IMR-90 (cell line): ENCODE data around the gene LGALS12. TPM values are rescaled to one million over a fixed set of nuclear protein-coding genes. Genes with fewer than 3 reads are reported as not detected.

ENCODE experiments used
- ATAC-seq: fragments of 200-7000 bp; cut with Tn5 transposase; 2 replicates; pipeline ENCODE4 v1.9.1; 2020; ENCODE audit warnings: low read depth, mild to moderate bottlenecking, moderate library complexity
- BruUV-seq: library from RNA; stranded (reverse); fragments of 400-500 nt; replicated peaks from 2 replicates; lab custom pipeline; 2021; lab: Mats Ljungman, UMichigan
- CTCF ChIA-PET: fragments of 300-600 bp; formaldehyde crosslinking; extraction: SDS; loops from one replicate; lab custom pipeline; 2021; ENCODE audit warnings: antibody characterized with exemption; lab: Yijun Ruan, JAX
- POLR2A ChIA-PET: fragments of 300-600 bp; sonication (Branson Sonifier 250); formaldehyde crosslinking; loops from one replicate; lab custom pipeline; 2022; ENCODE audit warnings: antibody characterized with exemption; ENCODE audit not compliant: unreplicated experiment; lab: Charles Lee
- DNase-seq: peaks from one replicate; pipeline ENCODE4 v3.0.0; 2013
- H2AFZ ChIP-seq: replicated peaks from 2 replicates; pipeline ENCODE3; 2013; ENCODE audit warnings: low read length, mild to moderate bottlenecking; ENCODE audit not compliant: poor library complexity
- H2AK5ac ChIP-seq: 2 replicates; pipeline ENCODE4 v1.6.1; 2013; ENCODE audit warnings: low read depth, low read length, inconsistent platforms
- H2AK9ac ChIP-seq: replicated peaks from 2 replicates; pipeline ENCODE3; 2013; ENCODE audit warnings: mild to moderate bottlenecking, low read depth, low read length, moderate library complexity; ENCODE audit not compliant: poor library complexity
- H2BK120ac ChIP-seq: 2 replicates; pipeline ENCODE4 v1.6.1; 2013; ENCODE audit warnings: low read depth, low read length, inconsistent platforms
- H2BK15ac ChIP-seq: 3 replicates; pipeline ENCODE4 v1.6.1; 2013; ENCODE audit warnings: low read depth, low read length, inconsistent platforms
- H2BK20ac ChIP-seq: 2 replicates; pipeline ENCODE4 v1.6.1; 2013; ENCODE audit warnings: low read depth, mild to moderate bottlenecking, inconsistent platforms, low read length, moderate library complexity
- H2BK5ac ChIP-seq: 2 replicates; pipeline ENCODE4 v1.6.1; 2013; ENCODE audit warnings: mild to moderate bottlenecking, low read depth, low read length, inconsistent platforms; ENCODE audit not compliant: poor library complexity, severe bottlenecking
- H3K14ac ChIP-seq: replicated peaks from 2 replicates; pipeline ENCODE4 v1.6.1; 2013; ENCODE audit warnings: low read depth, low read length, inconsistent platforms
- H3K18ac ChIP-seq: 2 replicates; pipeline ENCODE4 v1.6.1; 2013; ENCODE audit warnings: low read depth, low read length, control low read depth
- H3K23ac ChIP-seq: 2 replicates; pipeline ENCODE4 v1.6.1; 2013; ENCODE audit warnings: low read depth, low read length, inconsistent platforms
- H3K27ac ChIP-seq: 2 replicates; pipeline ENCODE4 v1.5.1; 2013; ENCODE audit warnings: mild to moderate bottlenecking, control low read depth, low read length; ENCODE audit not compliant: insufficient read depth
- H3K27me3 ChIP-seq: 2 replicates; pipeline ENCODE4 v1.6.1; 2013; ENCODE audit warnings: low read length; ENCODE audit not compliant: control insufficient read depth, insufficient read depth
- H3K36me3 ChIP-seq: 2 replicates; pipeline ENCODE4 v1.6.1; 2013; ENCODE audit warnings: low read length, mixed read lengths; ENCODE audit not compliant: control insufficient read depth, insufficient read depth
- H3K4ac ChIP-seq: 2 replicates; pipeline ENCODE4 v1.6.1; 2013; ENCODE audit warnings: low read depth, low read length, inconsistent platforms
- H3K4me1 ChIP-seq: 2 replicates; pipeline ENCODE4 v1.6.1; 2013; ENCODE audit warnings: low read length, mixed read lengths; ENCODE audit not compliant: control insufficient read depth, insufficient read depth
- H3K4me2 ChIP-seq: 2 replicates; pipeline ENCODE4 v1.6.1; 2013; ENCODE audit warnings: low read depth, mild to moderate bottlenecking, control low read depth, low read length, moderate library complexity
- H3K4me3 ChIP-seq: 2 replicates; pipeline ENCODE4 v1.5.1; 2013; ENCODE audit warnings: low read depth, mild to moderate bottlenecking, control low read depth, low read length, moderate library complexity; ENCODE audit not compliant: insufficient read depth
- H3K56ac ChIP-seq: 2 replicates; pipeline ENCODE4 v1.6.1; 2013; ENCODE audit warnings: low read length, inconsistent platforms; ENCODE audit not compliant: insufficient read depth; ENCODE audit errors: extremely low read depth
- H3K79me1 ChIP-seq, 2 experiments: 2 replicates each; pipeline ENCODE4 v1.6.1; 2013; ENCODE audit warnings: low read length in 2 of 2, inconsistent platforms in 1 of 2, low read depth in 1 of 2
- H3K9ac ChIP-seq: 2 replicates; pipeline ENCODE4 v1.6.1; 2013; ENCODE audit warnings: low read depth, low read length, control low read depth
- H3K9me1 ChIP-seq: 2 replicates; pipeline ENCODE4 v1.6.1; 2013; ENCODE audit warnings: low read length, inconsistent platforms; ENCODE audit not compliant: insufficient read depth
- H3K9me3 ChIP-seq: 2 replicates; pipeline ENCODE4 v1.6.1; 2013; ENCODE audit warnings: low read length; ENCODE audit not compliant: control insufficient read depth, insufficient read depth
- H4K20me1 ChIP-seq: 2 replicates; pipeline ENCODE4 v1.6.1; 2013; ENCODE audit warnings: low read length, inconsistent platforms; ENCODE audit not compliant: insufficient read depth
- H4K5ac ChIP-seq: 2 replicates; pipeline ENCODE4 v1.6.1; 2013; ENCODE audit warnings: mild to moderate bottlenecking, low read depth, low read length, control low read depth
- H4K8ac ChIP-seq, 2 experiments: 2 replicates each; pipeline ENCODE4 v1.6.1; 2013; ENCODE audit warnings: low read depth in 2 of 2, low read length in 2 of 2, control low read depth in 1 of 2, inconsistent platforms in 1 of 2
- H4K91ac ChIP-seq: 2 replicates; pipeline ENCODE4 v1.6.1; 2013; ENCODE audit warnings: low read depth, low read length, inconsistent platforms; ENCODE audit not compliant: insufficient read depth
- BHLHE40 ChIP-seq: fragments of 150-350 bp; IDR thresholded peaks from 2 replicates; pipeline ENCODE4 v1.6.1; 2016; ENCODE audit warnings: mild to moderate bottlenecking, low read depth, low read length
- CHD1 ChIP-seq: IDR thresholded peaks from 2 replicates; pipeline ENCODE4 v1.6.1; 2012; ENCODE audit warnings: low read depth, low read length, improper control_type of control experiment
- FOS ChIP-seq: fragments of 150-350 bp; IDR thresholded peaks from 2 replicates; pipeline ENCODE4 v1.6.1; 2016; ENCODE audit warnings: low read depth, low read length
- MAFK ChIP-seq: IDR thresholded peaks from 2 replicates; pipeline ENCODE4 v1.6.1; 2012; ENCODE audit warnings: low read depth, low read length, improper control_type of control experiment
- NFE2L2 ChIP-seq: fragments of 150-350 bp; IDR thresholded peaks from 2 replicates; pipeline ENCODE4 v1.6.1; 2016; ENCODE audit warnings: low read depth, mild to moderate bottlenecking, low read length
- POLR2A ChIP-seq: IDR thresholded peaks from 2 replicates; pipeline ENCODE4 v1.6.1; 2012; ENCODE audit warnings: mild to moderate bottlenecking, low read depth, low read length
- RFX5 ChIP-seq: IDR thresholded peaks from 2 replicates; pipeline ENCODE4 v1.8.0; 2012; ENCODE audit warnings: low read depth, mild to moderate bottlenecking, low read length, moderate library complexity
- SMC3 ChIP-seq: fragments of 150-350 bp; IDR thresholded peaks from 2 replicates; pipeline ENCODE4 v1.6.1; 2016; ENCODE audit warnings: low read depth, mild to moderate bottlenecking, antibody characterized with exemption, low read length, moderate library complexity
- USF2 ChIP-seq: fragments of 150-350 bp; IDR thresholded peaks from 2 replicates; pipeline ENCODE4 v1.6.1; 2017; ENCODE audit warnings: mild to moderate bottlenecking, antibody characterized with exemption, low read length, low read depth
- WGBS, 2 experiments: methylation state at CpG; one replicate each; pipeline versions ENCODE4 v1.1.5 to v1.1.7; 2013; ENCODE audit warnings: missing lambda C conversion rate in 2 of 2; ENCODE audit not compliant: insufficient read length in 1 of 2; ENCODE audit errors: extremely low coverage in 2 of 2; 5-methylcytosine and 5-hydroxymethylcytosine counted together
- dilution Hi-C: fragments of 300-500 bp; cut with HindIII; formaldehyde crosslinking; loops from one replicate; pipeline ENCODE4 v1.14.3; 2018; ENCODE audit warnings: low sequenced_read_pairs; ENCODE audit not compliant: unreplicated experiment
- in situ Hi-C: fragments of 300-500 bp; cut with MboI; formaldehyde crosslinking; loops from 3 replicates; pipeline ENCODE4 v1.14.3; 2019; ENCODE audit warnings: low sequenced_read_pairs, inconsistent platforms, mixed read lengths
- intact Hi-C: fragments of 100-400 bp; cut with micrococcal nuclease; formaldehyde crosslinking; loops from 2 replicates; pipeline ENCODE4 v1.10.0; 2022
- polyA plus RNA-seq, 3 experiments: library from polyadenylated mRNA; depleted of rRNA; stranded (reverse); fragments of >200 nt; gene quantifications; 2 replicates each; pipeline ENCODE4 v1.2.3, GENCODE V29; 2012; ENCODE audit warnings: low replicate concordance in 1 of 3
- total RNA-seq: library from RNA; depleted of rRNA; stranded (reverse); fragments of >200 nt; gene quantifications from 2 replicates; pipeline ENCODE4 v1.2.3, GENCODE V29; 2012
- TF ChIP-seq, protein P1 (sequence below): fragments of 150-350 bp; IDR thresholded peaks from 2 replicates; pipeline ENCODE4 v1.6.1; 2016; ENCODE audit warnings: low read depth, mild to moderate bottlenecking, low read length, moderate library complexity, borderline replicate concordance

The LGALS12 gene
- total and polyA plus RNA-seq, 2 of the 4 experiments (the other 2 are of a cell fraction): not detected

DNA sequence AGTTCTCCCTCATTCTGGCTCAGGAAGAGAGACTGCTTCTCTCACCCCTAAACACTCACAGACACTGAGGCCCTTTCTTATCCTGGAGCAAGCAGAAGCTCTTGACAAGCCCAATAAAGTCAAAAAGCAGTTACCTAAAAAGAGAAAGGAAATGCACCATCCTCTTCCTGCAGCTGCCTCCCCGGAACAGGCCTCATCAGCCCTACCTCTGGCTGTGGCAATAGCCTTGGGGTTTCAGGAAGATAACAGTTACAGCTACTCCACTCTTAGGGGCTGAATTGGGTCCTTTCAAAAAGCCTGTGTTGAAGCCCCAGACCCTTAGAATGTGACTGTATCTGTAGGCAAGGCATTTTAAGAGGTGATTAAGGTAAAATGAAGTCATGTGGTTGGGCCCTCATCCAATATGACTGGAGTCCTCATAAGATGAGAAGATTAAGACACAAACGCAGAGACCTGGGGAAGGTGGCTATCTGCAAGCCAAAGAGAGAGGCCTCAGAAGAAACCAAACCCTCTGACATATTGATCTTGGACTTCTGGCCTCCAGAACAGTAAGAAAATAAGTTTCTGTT is 3.5 kb upstream of the LGALS12 start:
- BruUV-seq: no TSS peak
- CTCF ChIA-PET: no interaction called here
- H2AK9ac ChIP-seq: no peak overlapping the region

More for the DNA sequence above, 3.5 kb upstream of the LGALS12 start:
- Histone ChIP-seq H3K36me3 (no peaks in the 10 kb centered on the region), H3K27ac (no peak overlapping the region), H3K9me1 (no peaks in the 10 kb centered on the region), H2AK5ac (no peak overlapping the region), H3K4me3 (no peak overlapping the region), H3K18ac (no peak overlapping the region), H3K9me3 (peaks cover 7% of the 10 kb centered on the region), H2BK20ac (no peak overlapping the region), H4K20me1 (no peaks in the 10 kb centered on the region), H3K56ac (no peak overlapping the region), H3K14ac (no peak overlapping the region), H3K9ac (no peak overlapping the region), H2BK120ac (no peak overlapping the region), H2BK5ac (no peak overlapping the region), H4K5ac (no peak overlapping the region), H3K23ac (no peak overlapping the region), H3K27me3 (peaks cover 2% of the 10 kb centered on the region; the same call in 1 of the 2 replicates), H2BK15ac (no peak overlapping the region), H3K4me1 (no peaks in the 10 kb centered on the region), H2AFZ (no peak overlapping the region), H4K8ac (no peak overlapping the region), H3K4me2 (no peak overlapping the region), H4K91ac (no peak overlapping the region), H3K79me1 (no peaks in the 10 kb centered on the region), H3K4ac (no peak overlapping the region)
- dilution Hi-C loops (no loop called here), in situ Hi-C loops (no loop called here), intact Hi-C loops (no loop called here)
- WGBS, 2 experiments: no CpG with 5 or more reads among the region's 2 CpGs
- DNase-seq (no peak), ATAC-seq (no peak)
- no peak for TF ChIP-seq RFX5
- no peak for TF ChIP-seq CHD1
- TF ChIP-seq SMC3: no peak
- TF ChIP-seq FOS: no peak
- TF ChIP-seq, protein P1, sequence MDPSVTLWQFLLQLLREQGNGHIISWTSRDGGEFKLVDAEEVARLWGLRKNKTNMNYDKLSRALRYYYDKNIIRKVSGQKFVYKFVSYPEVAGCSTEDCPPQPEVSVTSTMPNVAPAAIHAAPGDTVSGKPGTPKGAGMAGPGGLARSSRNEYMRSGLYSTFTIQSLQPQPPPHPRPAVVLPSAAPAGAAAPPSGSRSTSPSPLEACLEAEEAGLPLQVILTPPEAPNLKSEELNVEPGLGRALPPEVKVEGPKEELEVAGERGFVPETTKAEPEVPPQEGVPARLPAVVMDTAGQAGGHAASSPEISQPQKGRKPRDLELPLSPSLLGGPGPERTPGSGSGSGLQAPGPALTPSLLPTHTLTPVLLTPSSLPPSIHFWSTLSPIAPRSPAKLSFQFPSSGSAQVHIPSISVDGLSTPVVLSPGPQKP: no peak
- no peak for TF ChIP-seq BHLHE40
- no peak for TF ChIP-seq POLR2A
- no peak for TF ChIP-seq MAFK
- no peak for TF ChIP-seq NFE2L2
- TF ChIP-seq USF2: no peak
- POLR2A ChIA-PET: no interaction called here
